OCI-LY7 (cell line): ENCODE data around the gene EXT2. TPM values are rescaled to one million over a fixed set of nuclear protein-coding genes. Genes with fewer than 3 reads are reported as not detected.

Experiments used
- BruUV-seq: library from RNA; stranded (reverse); fragments of 400-500 nt; replicated peaks from 2 replicates; lab custom pipeline; 2021; lab: Mats Ljungman, UMichigan
- CTCF ChIA-PET: fragments of 300-600 bp; sonication (Branson Sonifier 250); formaldehyde crosslinking; loops from one replicate; lab custom pipeline; 2022; ENCODE audit warnings: antibody characterized with exemption; ENCODE audit not compliant: unreplicated experiment; lab: Charles Lee
- POLR2A ChIA-PET: fragments of 300-600 bp; sonication (Branson Sonifier 250); formaldehyde crosslinking; loops from one replicate; lab custom pipeline; 2022; ENCODE audit warnings: antibody characterized with exemption; lab: Charles Lee
- DNase-seq: peaks from one replicate; pipeline ENCODE4 v3.0.0-alpha.2; 2015; ENCODE audit warnings: low spot score
- H2AFZ ChIP-seq: fragments of 200-600 bp; sonication (generic), shearing (Covaris generic); 2 replicates; pipeline ENCODE4 v1.6.1; 2014; ENCODE audit warnings: mild to moderate bottlenecking, antibody characterized with exemption, low read length, moderate library complexity
- H3K27ac ChIP-seq: fragments of 200-600 bp; sonication (generic); 2 replicates; pipeline ENCODE4 v1.5.1; 2014; ENCODE audit warnings: mixed run types, low read depth, mild to moderate bottlenecking, moderate library complexity, low read length, inconsistent platforms; ENCODE audit not compliant: poor library complexity, severe bottlenecking
- H3K36me3 ChIP-seq: fragments of 200-600 bp; sonication (generic); 2 replicates; pipeline ENCODE4 v1.6.1; 2014; ENCODE audit warnings: mild to moderate bottlenecking, antibody characterized with exemption, low read length, moderate library complexity, mixed read lengths; ENCODE audit not compliant: insufficient read depth
- H3K4me1 ChIP-seq: fragments of 200-600 bp; sonication (generic); 2 replicates; pipeline ENCODE4 v1.5.1; 2014; ENCODE audit warnings: mild to moderate bottlenecking, low read length; ENCODE audit not compliant: insufficient read depth, poor library complexity, severe bottlenecking
- H3K4me2 ChIP-seq: fragments of 200-600 bp; sonication (generic); 2 replicates; pipeline ENCODE4 v1.6.1; 2014; ENCODE audit warnings: mild to moderate bottlenecking, low read length
- H3K4me3 ChIP-seq: fragments of 200-600 bp; sonication (generic); 2 replicates; pipeline ENCODE4 v1.5.1; 2014; ENCODE audit warnings: mild to moderate bottlenecking, low read depth, low read length; ENCODE audit not compliant: poor library complexity, severe bottlenecking
- H3K79me2 ChIP-seq: fragments of 200-600 bp; sonication (generic); 2 replicates; pipeline ENCODE4 v1.6.1; 2016; ENCODE audit warnings: low read depth, mild to moderate bottlenecking, low read length, moderate library complexity, mixed read lengths; ENCODE audit not compliant: insufficient read depth
- H3K9me2 ChIP-seq: fragments of 200-600 bp; sonication (generic); 2 replicates; pipeline ENCODE4 v1.6.1; 2016; ENCODE audit warnings: mild to moderate bottlenecking, low read length, mixed read lengths; ENCODE audit not compliant: insufficient read depth
- H3K9me3 ChIP-seq: fragments of 200-600 bp; sonication (generic); 2 replicates; pipeline ENCODE4 v1.6.1; 2014; ENCODE audit warnings: mild to moderate bottlenecking, mixed run types, low read length, mixed read lengths
- H4K20me1 ChIP-seq: fragments of 200-600 bp; sonication (generic); 2 replicates; pipeline ENCODE4 v1.6.1; 2014; ENCODE audit warnings: mild to moderate bottlenecking, antibody characterized with exemption, low read length, moderate library complexity, mixed read lengths; ENCODE audit not compliant: insufficient read depth
- CTCF ChIP-seq: fragments of 200-600 bp; sonication (generic); conservative IDR thresholded peaks from 2 replicates; pipeline ENCODE4 v1.5.1; 2014; ENCODE audit warnings: mild to moderate bottlenecking, antibody characterized with exemption, low read length, moderate library complexity, mixed read lengths
- EZH2phosphoT487 ChIP-seq: fragments of 200-600 bp; sonication (generic); IDR thresholded peaks from 2 replicates; pipeline ENCODE4 v1.6.1; 2018; ENCODE audit warnings: low read depth, borderline replicate concordance, mild to moderate bottlenecking, mixed run types, antibody characterized with exemption, low read length, moderate library complexity, mixed read lengths
- intact Hi-C: fragments of 100-400 bp; cut with micrococcal nuclease; formaldehyde crosslinking; loops from one replicate; pipeline ENCODE4 v1.10.0; 2022; ENCODE audit not compliant: unreplicated experiment
- total RNA-seq, 2 experiments: library from RNA; depleted of rRNA in 1 of 2; stranded (reverse); fragments of >200 nt in 1 of 2; shearing (Covaris generic) in 1 of 2; gene quantifications; 2 replicates each; pipeline ENCODE4 v1.2.3, GENCODE V29; 2014 to 2022

EXT2 gene
- total RNA-seq, 2 experiments from 2014 or later = 22.3 to 31.8 TPM

GRCh38 chr11:44267750-44268613 is 172.5 kb downstream of the EXT2 start:
- Histone ChIP-seq H3K4me2 (no peak overlapping the region), H3K4me3 (no peak overlapping the region)
- BruUV-seq = no TSS peak

GRCh38 chr11:44268614-44269080 is 173.2 kb downstream of the EXT2 start:
- H3K4me2 ChIP-seq = no peak overlapping the region
- POLR2A ChIA-PET = interaction anchor here (0.5 kb wide), 1 partner anchor 50 kb away, joined by 3 read pairs; no protein-coding TSS in a partner anchor
- CTCF ChIA-PET = no interaction called here
- H3K4me1 ChIP-seq = no peaks in the 10 kb centered on the region
- no peaks in the 10 kb centered on the region for H4K20me1 ChIP-seq
- H3K9me3 ChIP-seq = no peaks in the 10 kb centered on the region
- BruUV-seq = no TSS peak
- H3K9me2 ChIP-seq = no peaks in the 10 kb centered on the region
- no peak overlapping the region for H2AFZ ChIP-seq
- TF ChIP-seq CTCF (no peak), EZH2phosphoT487 (no peak)
- no peaks in the 10 kb centered on the region for H3K36me3 ChIP-seq
- H3K4me3 ChIP-seq = no peak overlapping the region
- H3K79me2 ChIP-seq = no peaks in the 10 kb centered on the region
- no peak overlapping the region for H3K27ac ChIP-seq
- intact Hi-C loops = no loop called here
- no peak for DNase-seq

More at GRCh38 chr11:44267750-44268613, 172.5 kb downstream of the EXT2 start:
- H3K9me3 ChIP-seq = no peaks in the 10 kb centered on the region
- ChIA-PET CTCF (no interaction called here), POLR2A (interaction anchor here (0.5 to 0.6 kb wide), 2 partner anchors 9 to 49 kb away, joined by 3 read pairs; no protein-coding TSS in a partner anchor)
- no peaks in the 10 kb centered on the region for H3K9me2 ChIP-seq
- H3K4me1 ChIP-seq = no peaks in the 10 kb centered on the region
- no peak for TF ChIP-seq CTCF
- no peak for TF ChIP-seq EZH2phosphoT487
- H2AFZ ChIP-seq = no peak overlapping the region
- no peak overlapping the region for H3K27ac ChIP-seq
- intact Hi-C loops = no loop called here
- H3K79me2 ChIP-seq = no peaks in the 10 kb centered on the region
- DNase-seq = no peak
- no peaks in the 10 kb centered on the region for H4K20me1 ChIP-seq
- no peaks in the 10 kb centered on the region for H3K36me3 ChIP-seq
